HEK293T (cell line): ENCODE results near the gene SLC37A4.

ENCODE experiments used
- CTCF ChIA-PET: fragments of 350-600 bp; formaldehyde crosslinking; extraction: SDS; loops from one replicate; lab custom pipeline; 2021; ENCODE audit warnings: antibody characterized with exemption, inconsistent platforms; lab: Yijun Ruan, JAX
- POLR2A ChIA-PET: fragments of 350-600 bp; formaldehyde crosslinking; extraction: SDS; loops from one replicate; lab custom pipeline; 2020; ENCODE audit warnings: antibody characterized with exemption, inconsistent platforms; lab: Yijun Ruan, JAX
- DNase-seq: peaks from one replicate; pipeline ENCODE4 v3.0.0; 2012; ENCODE audit warnings: mixed read lengths; ENCODE audit errors: extremely low spot score
- ARNT ChIP-seq: fragments of 450-650 bp; IDR thresholded peaks from 2 replicates; pipeline ENCODE4 v1.6.1; 2017; ENCODE audit warnings: mild to moderate bottlenecking
- BHLHE40 ChIP-seq: fragments of 450-650 bp; IDR thresholded peaks from 2 replicates; pipeline ENCODE4 v1.6.1; 2016; ENCODE audit warnings: mild to moderate bottlenecking, moderate library complexity, borderline replicate concordance
- CTBP1 ChIP-seq: fragments of 450-650 bp; IDR thresholded peaks from 2 replicates; pipeline ENCODE4 v1.6.1; 2016; ENCODE audit warnings: borderline replicate concordance
- ELF4 ChIP-seq: fragments of 450-650 bp; IDR thresholded peaks from 2 replicates; pipeline ENCODE4 v1.6.1; 2017; ENCODE audit warnings: antibody characterized with exemption
- FOXA1 ChIP-seq: fragments of 450-650 bp; IDR thresholded peaks from 2 replicates; pipeline ENCODE4 v1.6.1; 2016; ENCODE audit warnings: mild to moderate bottlenecking
- FOXK2 ChIP-seq: fragments of 450-650 bp; IDR thresholded peaks from 2 replicates; pipeline ENCODE4 v1.6.1; 2016; ENCODE audit warnings: mild to moderate bottlenecking
- FOXM1 ChIP-seq: fragments of 450-650 bp; IDR thresholded peaks from 2 replicates; pipeline ENCODE4 v1.6.1; 2017; ENCODE audit warnings: mild to moderate bottlenecking, borderline replicate concordance
- HDGF ChIP-seq: fragments of 450-650 bp; IDR thresholded peaks from 2 replicates; pipeline ENCODE4 v1.6.1; 2017; ENCODE audit warnings: antibody characterized with exemption, borderline replicate concordance
- L3MBTL2 ChIP-seq: fragments of 450-650 bp; conservative IDR thresholded peaks from 2 replicates; pipeline ENCODE4 v1.6.1; 2016; ENCODE audit warnings: mild to moderate bottlenecking
- LEF1 ChIP-seq: fragments of 450-650 bp; IDR thresholded peaks from 2 replicates; pipeline ENCODE4 v1.6.1; 2017; ENCODE audit warnings: mild to moderate bottlenecking, borderline replicate concordance
- NFRKB ChIP-seq: fragments of 450-650 bp; IDR thresholded peaks from 2 replicates; pipeline ENCODE4 v1.6.1; 2016; ENCODE audit warnings: mild to moderate bottlenecking, moderate library complexity
- PKNOX1 ChIP-seq: fragments of 450-650 bp; IDR thresholded peaks from 2 replicates; pipeline ENCODE4 v1.6.1; 2016
- SP1 ChIP-seq: fragments of 450-650 bp; IDR thresholded peaks from 2 replicates; pipeline ENCODE4 v1.6.1; 2017
- SUZ12 ChIP-seq: fragments of 450-650 bp; IDR thresholded peaks from 2 replicates; pipeline ENCODE4 v1.6.1; 2016; ENCODE audit warnings: mild to moderate bottlenecking
- TARDBP ChIP-seq: fragments of 450-650 bp; IDR thresholded peaks from 2 replicates; pipeline ENCODE4 v1.6.1; 2016
- ZNF384 ChIP-seq: fragments of 450-650 bp; IDR thresholded peaks from 2 replicates; pipeline ENCODE4 v1.6.1; 2016

The SLC37A4 gene

DNA sequence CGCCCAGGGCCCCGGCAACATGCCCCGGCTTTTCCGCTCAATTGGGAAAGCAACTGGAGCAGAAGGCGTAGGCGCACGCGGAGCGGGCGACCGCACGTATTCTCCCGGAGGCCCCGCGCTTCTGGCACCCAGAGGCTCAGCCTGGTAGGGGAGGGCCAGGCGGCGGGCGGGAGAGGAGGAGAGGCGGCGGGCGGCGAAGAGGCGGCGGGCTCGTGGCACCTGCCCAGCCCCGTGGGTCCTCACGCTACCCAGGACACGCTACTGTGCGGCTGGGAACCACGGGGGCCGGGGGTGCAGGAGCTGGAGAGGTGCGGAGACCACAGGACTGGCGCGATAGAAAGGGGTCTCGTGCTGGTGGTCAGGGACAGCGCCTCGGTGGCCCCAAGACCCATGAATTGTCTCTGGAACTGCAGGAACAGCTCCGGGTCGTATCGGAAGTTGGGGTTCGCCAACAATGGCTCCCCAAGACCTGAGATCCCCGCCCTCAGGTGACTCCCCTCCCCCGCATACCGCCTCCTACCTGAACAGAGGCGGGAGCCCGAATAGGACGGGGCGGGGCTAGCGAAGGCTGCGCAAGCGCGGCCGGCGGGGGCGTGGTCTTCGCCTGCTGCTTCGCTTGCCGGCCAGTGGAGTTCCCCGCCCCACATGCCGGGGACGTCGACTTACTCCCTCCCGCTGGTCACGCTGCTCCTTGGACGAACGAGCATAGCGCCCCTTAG, at the start of gene SLC37A4:
TSS of gene SLC37A4 (minus strand) at position 549 of the 719 bp plus-strand sequence.
- POLR2A ChIA-PET = interaction anchor here (1.0 to 3.1 kb wide), 3 partner anchors 12 to 33 kb away, joined by 3 to 14 read pairs (median 4); partner anchors contain the start of genes CENATAC, RPS25 and TRAPPC4
- no peak for TF ChIP-seq ARNT
- TF ChIP-seq L3MBTL2 = peak; percentile 99
- TF ChIP-seq TARDBP = no peak
- no peak for TF ChIP-seq ZNF384
- TF ChIP-seq SP1 = no peak
- TF ChIP-seq FOXA1 = no peak
- TF ChIP-seq FOXM1 = no peak
- TF ChIP-seq HDGF = 0 out of 2 replicates have a peak, but pooled peaks have one; percentile 57
- TF ChIP-seq CTBP1 = no peak
- no peak for TF ChIP-seq ELF4
- TF ChIP-seq FOXK2 = no peak
- TF ChIP-seq BHLHE40 = no peak
- CTCF ChIA-PET = interaction anchor here (1.5 kb wide), 1 partner anchor 13 kb away, joined by 6 read pairs; no protein-coding TSS in a partner anchor
- DNase-seq = peak; percentile 99

DNA sequence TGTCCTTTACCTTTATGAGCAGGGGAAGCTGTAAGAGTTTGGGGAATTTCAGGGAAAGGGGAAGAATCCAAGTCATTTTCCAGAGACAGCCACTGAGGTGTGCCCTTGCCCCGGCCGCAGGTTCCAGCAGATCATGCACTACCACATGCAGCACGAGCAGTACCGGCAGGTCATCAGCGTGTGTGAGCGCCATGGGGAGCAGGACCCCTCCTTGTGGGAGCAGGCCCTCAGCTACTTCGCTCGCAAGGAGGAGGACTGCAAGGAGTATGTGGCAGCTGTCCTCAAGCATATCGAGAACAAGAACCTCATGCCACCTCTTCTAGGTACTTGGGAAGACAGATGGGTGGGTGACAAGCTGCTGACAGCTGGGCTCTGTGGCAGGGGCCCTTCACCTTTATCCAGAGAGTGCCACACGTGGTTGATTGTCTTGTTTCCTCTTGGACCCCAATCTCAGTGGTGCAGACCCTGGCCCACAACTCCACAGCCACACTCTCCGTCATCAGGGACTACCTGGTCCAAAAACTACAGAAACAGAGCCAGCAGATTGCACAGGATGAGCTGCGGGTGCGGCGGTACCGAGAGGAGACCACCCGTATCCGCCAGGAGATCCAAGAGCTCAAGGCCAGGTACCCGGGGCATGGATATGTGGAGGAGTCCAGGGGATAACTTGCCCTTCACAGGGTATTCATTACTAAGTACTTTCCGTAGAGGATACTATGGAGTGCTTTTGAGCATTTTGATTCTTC, 48.2 kb upstream of the SLC37A4 start:
- TF ChIP-seq ELF4 = no peak
- no peak for TF ChIP-seq ZNF384
- TF ChIP-seq BHLHE40 = no peak
- no peak for TF ChIP-seq ARNT
- no peak for TF ChIP-seq LEF1
- TF ChIP-seq PKNOX1 = no peak
- no peak for TF ChIP-seq CTBP1
- no peak for TF ChIP-seq SP1
- no peak for TF ChIP-seq NFRKB
- TF ChIP-seq HDGF = no peak
- TF ChIP-seq FOXM1 = no peak
- no peak for TF ChIP-seq SUZ12
- no peak for TF ChIP-seq TARDBP
- no peak for TF ChIP-seq FOXK2
- TF ChIP-seq FOXA1 = no peak
- TF ChIP-seq L3MBTL2 = no peak
- ChIA-PET POLR2A (interaction anchor here (2.2 kb wide), 2 partner anchors 11 to 16 kb away, joined by 11 read pairs; partner anchors contain the start of gene VPS11), CTCF (no interaction called here)
- DNase-seq = no peak

- TF ChIP-seq BHLHE40 = no peak
- no peak for TF ChIP-seq TARDBP
- DNase-seq = no peak
- ChIA-PET POLR2A (interaction anchor here (2.2 kb wide), 2 partner anchors 10 to 17 kb away, joined by 11 read pairs; partner anchors contain the start of gene VPS11), CTCF (no interaction called here)
Observed at GRCh38 chr11:119077839-119078238, 47.2 kb upstream of the SLC37A4 start.

DNA sequence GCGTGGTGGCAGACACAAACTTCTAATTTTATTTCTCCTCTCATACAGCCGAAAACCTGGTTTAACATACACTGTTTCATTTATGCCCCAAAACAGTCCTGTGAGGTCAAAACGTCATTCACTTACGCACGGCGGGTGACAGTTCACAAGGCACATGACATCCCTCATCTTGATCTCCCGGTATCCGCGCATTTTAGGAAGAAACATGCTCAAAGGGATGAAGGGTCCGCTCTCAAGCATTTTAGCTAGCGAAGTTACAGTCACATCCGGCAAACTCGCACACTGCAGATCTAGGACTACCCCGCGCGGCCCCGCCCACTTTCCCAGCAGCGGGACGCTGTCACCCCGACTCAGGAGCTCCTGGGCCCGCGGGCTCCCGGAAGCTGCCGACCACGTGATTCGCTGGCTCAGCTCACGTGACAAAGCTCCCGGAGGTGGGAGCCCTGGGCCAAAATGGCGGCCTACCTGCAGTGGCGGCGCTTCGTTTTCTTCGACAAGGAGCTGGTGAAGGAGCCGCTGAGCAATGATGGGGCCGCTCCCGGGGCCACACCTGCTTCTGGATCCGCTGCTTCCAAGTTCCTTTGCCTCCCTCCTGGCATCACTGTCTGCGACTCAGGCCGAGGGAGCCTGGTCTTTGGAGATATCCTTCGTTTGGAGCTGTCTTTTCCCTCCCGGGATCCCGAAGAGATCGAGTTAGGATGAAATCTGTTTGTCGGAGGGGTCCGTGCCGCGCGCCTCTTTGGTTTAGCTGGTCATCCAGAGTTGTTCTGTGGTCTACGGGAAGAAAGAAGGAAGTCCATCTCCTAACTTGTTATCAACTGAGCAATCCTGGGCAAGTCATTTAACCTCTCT, 36.9 kb upstream of the SLC37A4 start, which contains the start of gene VPS11:
TSS of gene VPS11 (plus strand) at position 448 of the 852 bp plus-strand sequence. CDS start at position 454, 6 bp downstream.
- CTCF ChIA-PET = interaction anchor here (1.0 kb wide), 1 partner anchor 11 kb away, joined by 4 read pairs; the partner anchor contains the start of gene HYOU1
- peak; percentile 98 for DNase-seq
- POLR2A ChIA-PET = interaction anchor here (0.8 to 2.8 kb wide), 14 partner anchors 10 to 255 kb away, joined by 3 to 28 read pairs (median 5); partner anchors contain the start of genes C2CD2L, DPAGT1, HINFP and HMBS
- 0 out of 2 replicates have a peak, but pooled peaks have one; percentile 32 for TF ChIP-seq NFRKB
- TF ChIP-seq ELF4 = peak; percentile 74
- no peak for TF ChIP-seq TARDBP
- TF ChIP-seq SP1 = no peak
- peak; percentile 76 for TF ChIP-seq L3MBTL2
- no peak for TF ChIP-seq HDGF
- TF ChIP-seq BHLHE40 = no peak
- no peak for TF ChIP-seq SUZ12
- no peak for TF ChIP-seq FOXM1
- TF ChIP-seq ARNT = no peak
- TF ChIP-seq ZNF384 = no peak
- no peak for TF ChIP-seq FOXK2
- peak; percentile 70 for TF ChIP-seq PKNOX1
- no peak; the same call in 1 of the 2 replicates for TF ChIP-seq LEF1
- no peak for TF ChIP-seq CTBP1
- TF ChIP-seq FOXA1 = no peak

- TF ChIP-seq ARNT = no peak
- no peak for TF ChIP-seq L3MBTL2
- TF ChIP-seq NFRKB = no peak
- no peak for TF ChIP-seq FOXK2
- no peak for TF ChIP-seq BHLHE40
- TF ChIP-seq ZNF384 = no peak
- DNase-seq = peak; percentile 39
- CTCF ChIA-PET = interaction anchor here (0.7 to 0.8 kb wide), 2 partner anchors 9 to 273 kb away, joined by 3 to 4 read pairs; partner anchors contain the start of gene HYOU1
- POLR2A ChIA-PET = interaction anchor here (1.0 to 1.5 kb wide), 3 partner anchors 19 to 68 kb away, joined by 3 to 6 read pairs (median 4); partner anchors contain the start of gene HMBS
Observed at GRCh38 chr11:119065369-119065768, 34.7 kb upstream of the SLC37A4 start.

- TF ChIP-seq L3MBTL2 = no peak
- TF ChIP-seq TARDBP = no peak
- no peak for TF ChIP-seq LEF1
- no peak for TF ChIP-seq ZNF384
- TF ChIP-seq CTBP1 = no peak
- no peak for TF ChIP-seq FOXA1
- no peak for TF ChIP-seq FOXK2
- no peak for TF ChIP-seq BHLHE40
- no peak for TF ChIP-seq SP1
- TF ChIP-seq PKNOX1 = no peak
- TF ChIP-seq ARNT = no peak
- no peak for TF ChIP-seq HDGF
- TF ChIP-seq SUZ12 = no peak
- no peak for TF ChIP-seq NFRKB
- no peak for TF ChIP-seq FOXM1
- no peak for TF ChIP-seq ELF4
- POLR2A ChIA-PET = interaction anchor here (0.7 to 1.2 kb wide), 2 partner anchors 33 to 44 kb away, joined by 3 to 4 read pairs; partner anchors contain the start of genes RPS25 and TRAPPC4
- CTCF ChIA-PET = no interaction called here
- no peak for DNase-seq
Observed at GRCh38 chr11:119062779-119063178, 32.1 kb upstream of the SLC37A4 start.
